ENCODE data around the gene MAN2A1. TPM values are rescaled to one million over a fixed set of nuclear protein-coding genes. Genes with fewer than 3 reads are reported as not detected.

The MAN2A1 gene
- total RNA-seq, 1 donor from 2014 or later, result 21.3 TPM

GRCh38 chr5:109878887-109879286 lies 189.2 kb downstream of the MAN2A1 start:
- no peak overlapping the region for H3K27ac Mint-ChIP-seq
- no peak overlapping the region for H3K4me3 Mint-ChIP-seq
- no peaks in the 10 kb centered on the region for H3K4me1 Mint-ChIP-seq
- no peaks in the 10 kb centered on the region for H3K9me3 Mint-ChIP-seq
- no peak for DNase-seq (ENCODE audit: low spot score in 2 of 2, unreplicated experiment in 2 of 2)
- no peak for TF ChIP-seq CTCF (IDR thresholded peaks at IDR 0.05; ENCODE audit: unreplicated experiment)
- H3K36me3 Mint-ChIP-seq, result no peaks in the 10 kb centered on the region
- no peaks in the 10 kb centered on the region for H3K27me3 Mint-ChIP-seq (ENCODE audit: low read depth)

GRCh38 chr5:109880907-109881685 lies 191.4 kb downstream of the MAN2A1 start:
- Mint-ChIP-seq H3K4me3 (no peak overlapping the region), H3K27me3 (ENCODE audit: low read depth) (no peaks in the 10 kb centered on the region), H3K36me3 (no peaks in the 10 kb centered on the region), H3K27ac (no peak overlapping the region), H3K9me3 (no peaks in the 10 kb centered on the region), H3K4me1 (no peaks in the 10 kb centered on the region)
- DNase-seq (ENCODE audit: low spot score in 2 of 2, unreplicated experiment in 2 of 2), result no peak
- no peak for TF ChIP-seq CTCF (IDR thresholded peaks at IDR 0.05; ENCODE audit: unreplicated experiment)

- Mint-ChIP-seq H3K27ac (no peak overlapping the region), H3K9me3 (no peaks in the 10 kb centered on the region), H3K4me3 (no peak overlapping the region), H3K36me3 (no peaks in the 10 kb centered on the region), H3K4me1 (no peaks in the 10 kb centered on the region), H3K27me3 (ENCODE audit: low read depth) (no peaks in the 10 kb centered on the region)
- no peak for DNase-seq (ENCODE audit: low spot score in 2 of 2, unreplicated experiment in 2 of 2)
- TF ChIP-seq CTCF (IDR thresholded peaks at IDR 0.05; ENCODE audit: unreplicated experiment), result no peak
Measured at GRCh38 chr5:109882546-109882945, 192.8 kb downstream of the MAN2A1 start.

GRCh38 chr5:109884676-109885075 lies 194.9 kb downstream of the MAN2A1 start:
- H3K4me3 Mint-ChIP-seq, result no peak overlapping the region
- no peaks in the 10 kb centered on the region for H3K4me1 Mint-ChIP-seq
- no peaks in the 10 kb centered on the region for H3K27me3 Mint-ChIP-seq (ENCODE audit: low read depth)
- H3K36me3 Mint-ChIP-seq, result no peaks in the 10 kb centered on the region
- no peak overlapping the region for H3K27ac Mint-ChIP-seq
- TF ChIP-seq CTCF (IDR thresholded peaks at IDR 0.05; ENCODE audit: unreplicated experiment), result no peak
- no peaks in the 10 kb centered on the region for H3K9me3 Mint-ChIP-seq
- no peak for DNase-seq (ENCODE audit: low spot score in 2 of 2, unreplicated experiment in 2 of 2)

GRCh38 chr5:109885205-109885604 lies 195.5 kb downstream of the MAN2A1 start:
- Mint-ChIP-seq H3K27me3 (ENCODE audit: low read depth) (no peaks in the 10 kb centered on the region), H3K9me3 (no peaks in the 10 kb centered on the region), H3K27ac (no peak overlapping the region), H3K36me3 (no peaks in the 10 kb centered on the region), H3K4me3 (no peak overlapping the region), H3K4me1 (no peaks in the 10 kb centered on the region)
- no peak for DNase-seq (ENCODE audit: low spot score in 2 of 2, unreplicated experiment in 2 of 2)
- TF ChIP-seq CTCF (IDR thresholded peaks at IDR 0.05; ENCODE audit: unreplicated experiment), result no peak
